Measurements from ENCODE around the gene OR5AK2. TPM values are rescaled to one million over a fixed set of nuclear protein-coding genes. Genes with fewer than 3 reads are reported as not detected.

Gene OR5AK2
- total RNA-seq, 2 experiments from 2014 or later = not detected

DNA sequence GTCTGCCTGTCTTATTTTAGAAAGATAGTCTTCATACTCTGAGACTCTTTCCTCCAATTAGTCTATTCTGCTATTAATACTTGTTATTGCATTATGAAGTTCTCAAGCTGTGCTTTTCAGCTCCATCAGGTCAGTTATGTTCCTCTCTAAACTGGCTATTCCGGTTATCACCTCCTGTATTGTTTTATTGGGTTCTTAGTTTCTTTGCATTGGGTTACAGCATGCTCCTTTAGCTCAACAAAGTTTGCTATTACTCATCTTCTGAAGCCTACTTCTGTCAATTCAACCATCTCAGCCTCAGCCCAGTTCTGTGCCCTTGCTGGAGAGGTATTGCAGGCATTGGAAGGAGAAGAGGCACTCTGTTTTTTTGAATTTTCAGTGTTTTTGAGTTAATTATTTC is 21.0 kb upstream of the OR5AK2 start:
- Histone ChIP-seq H3K4me2 (ENCODE audit: low read length) (no peak overlapping the region), H2AFZ (ENCODE audit: low read length) (no peak overlapping the region)

DNA sequence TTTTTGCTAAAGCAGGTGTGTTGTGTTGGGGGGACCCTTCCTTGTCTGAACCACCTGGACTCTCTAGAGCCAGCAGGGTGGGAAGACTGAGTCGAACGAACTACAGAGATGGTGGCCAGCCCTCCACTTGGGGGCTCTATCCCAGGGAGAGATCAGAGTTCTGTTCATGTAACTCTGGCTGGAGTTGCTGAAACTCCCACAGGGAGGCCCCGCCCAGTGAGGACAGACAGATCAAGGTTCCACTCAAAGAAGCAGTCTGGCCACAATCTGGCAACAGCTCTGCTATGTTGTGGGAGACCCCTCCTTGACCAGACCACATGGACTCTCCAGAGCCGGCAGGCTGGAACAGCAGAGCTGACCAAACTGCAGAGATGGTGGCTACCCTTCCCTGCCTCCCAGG is 20.2 kb upstream of the OR5AK2 start:
- no peaks in the 10 kb centered on the region; the same call in 1 of the 2 replicates for H3K9me2 ChIP-seq (ENCODE audit: insufficient read depth, low read length)
- H3K36me3 ChIP-seq (ENCODE audit: insufficient read depth, low read length) = no peaks in the 10 kb centered on the region
- no peak for DNase-seq (ENCODE audit: low spot score)
- no peaks in the 10 kb centered on the region for H3K4me1 ChIP-seq (ENCODE audit: insufficient read depth, low read length, poor library complexity, severe bottlenecking)
- no peak for TF ChIP-seq EZH2phosphoT487 (IDR thresholded peaks at IDR 0.05; ENCODE audit: borderline replicate concordance, low read depth, low read length)
- no peaks in the 10 kb centered on the region for H3K9me3 ChIP-seq (ENCODE audit: low read length)
- no peaks in the 10 kb centered on the region for H4K20me1 ChIP-seq (ENCODE audit: insufficient read depth, low read length)
- no peak overlapping the region for H2AFZ ChIP-seq (ENCODE audit: low read length)
- no TSS peak for BruUV-seq (replicated peaks)
- intact Hi-C loops (cut with micrococcal nuclease; ENCODE audit: unreplicated experiment) = no loop called here
- H3K27ac ChIP-seq (ENCODE audit: low read depth, low read length, poor library complexity, severe bottlenecking) = no peak overlapping the region
- ChIA-PET POLR2A (no interaction called here), CTCF (ENCODE audit: unreplicated experiment) (no interaction called here)
- no peak overlapping the region for H3K4me2 ChIP-seq (ENCODE audit: low read length)
- no peaks in the 10 kb centered on the region for H3K79me2 ChIP-seq (ENCODE audit: insufficient read depth, low read depth, low read length)
- H3K4me3 ChIP-seq (ENCODE audit: low read depth, low read length, poor library complexity, severe bottlenecking) = no peak overlapping the region

More for the DNA sequence above, 21.0 kb upstream of the OR5AK2 start:
- Histone ChIP-seq H3K4me3 (ENCODE audit: low read depth, low read length, poor library complexity, severe bottlenecking) (no peak overlapping the region), H3K4me1 (ENCODE audit: insufficient read depth, low read length, poor library complexity, severe bottlenecking) (no peaks in the 10 kb centered on the region), H4K20me1 (ENCODE audit: insufficient read depth, low read length) (no peaks in the 10 kb centered on the region), H3K9me3 (ENCODE audit: low read length) (no peaks in the 10 kb centered on the region), H3K79me2 (ENCODE audit: insufficient read depth, low read depth, low read length) (no peaks in the 10 kb centered on the region), H3K9me2 (ENCODE audit: insufficient read depth, low read length) (no peaks in the 10 kb centered on the region; the same call in 1 of the 2 replicates), H3K36me3 (ENCODE audit: insufficient read depth, low read length) (no peaks in the 10 kb centered on the region), H3K27ac (ENCODE audit: low read depth, low read length, poor library complexity, severe bottlenecking) (no peak overlapping the region)
- BruUV-seq (replicated peaks) = no TSS peak
- ChIA-PET POLR2A (interaction anchor here (0.6 kb wide), 1 partner anchor 70 kb away, joined by 3 read pairs; no protein-coding TSS in a partner anchor), CTCF (ENCODE audit: unreplicated experiment) (no interaction called here)
- intact Hi-C loops (cut with micrococcal nuclease; ENCODE audit: unreplicated experiment) = no loop called here
- TF ChIP-seq EZH2phosphoT487 (IDR thresholded peaks at IDR 0.05; ENCODE audit: borderline replicate concordance, low read depth, low read length) = no peak
- TF ChIP-seq, protein P1, sequence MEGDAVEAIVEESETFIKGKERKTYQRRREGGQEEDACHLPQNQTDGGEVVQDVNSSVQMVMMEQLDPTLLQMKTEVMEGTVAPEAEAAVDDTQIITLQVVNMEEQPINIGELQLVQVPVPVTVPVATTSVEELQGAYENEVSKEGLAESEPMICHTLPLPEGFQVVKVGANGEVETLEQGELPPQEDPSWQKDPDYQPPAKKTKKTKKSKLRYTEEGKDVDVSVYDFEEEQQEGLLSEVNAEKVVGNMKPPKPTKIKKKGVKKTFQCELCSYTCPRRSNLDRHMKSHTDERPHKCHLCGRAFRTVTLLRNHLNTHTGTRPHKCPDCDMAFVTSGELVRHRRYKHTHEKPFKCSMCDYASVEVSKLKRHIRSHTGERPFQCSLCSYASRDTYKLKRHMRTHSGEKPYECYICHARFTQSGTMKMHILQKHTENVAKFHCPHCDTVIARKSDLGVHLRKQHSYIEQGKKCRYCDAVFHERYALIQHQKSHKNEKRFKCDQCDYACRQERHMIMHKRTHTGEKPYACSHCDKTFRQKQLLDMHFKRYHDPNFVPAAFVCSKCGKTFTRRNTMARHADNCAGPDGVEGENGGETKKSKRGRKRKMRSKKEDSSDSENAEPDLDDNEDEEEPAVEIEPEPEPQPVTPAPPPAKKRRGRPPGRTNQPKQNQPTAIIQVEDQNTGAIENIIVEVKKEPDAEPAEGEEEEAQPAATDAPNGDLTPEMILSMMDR (conservative IDR thresholded peaks at IDR 0.05; ENCODE audit: low read length) = no peak
- DNase-seq (ENCODE audit: low spot score) = no peak

DNA sequence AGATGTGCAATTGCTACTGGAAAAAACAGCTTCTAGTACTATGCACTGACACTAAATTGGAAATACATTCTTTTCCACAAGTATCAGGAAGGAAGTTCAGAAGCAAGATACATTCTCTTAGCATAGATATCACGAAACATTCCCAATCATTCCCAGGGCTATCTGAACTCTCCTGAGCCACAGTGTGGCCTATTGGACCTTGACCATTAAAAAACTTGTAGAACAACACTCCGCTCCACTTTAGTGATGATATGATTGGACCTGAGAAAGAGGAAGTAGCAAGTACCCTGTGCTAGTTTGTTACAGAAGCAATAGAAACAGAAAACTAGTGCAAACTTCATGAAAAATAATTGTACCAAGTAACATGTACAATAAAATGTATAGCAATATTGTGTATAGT is 11.4 kb upstream of the OR5AK2 start:
- TF ChIP-seq, protein P1 (conservative IDR thresholded peaks at IDR 0.05; ENCODE audit: low read length) = no peak
- no peak for TF ChIP-seq EZH2phosphoT487 (IDR thresholded peaks at IDR 0.05; ENCODE audit: borderline replicate concordance, low read depth, low read length)
- H3K4me1 ChIP-seq (ENCODE audit: insufficient read depth, low read length, poor library complexity, severe bottlenecking) = no peaks in the 10 kb centered on the region
- BruUV-seq (replicated peaks) = no TSS peak
- H2AFZ ChIP-seq (ENCODE audit: low read length) = no peak overlapping the region
- CTCF ChIA-PET (ENCODE audit: unreplicated experiment) = no interaction called here
- H3K36me3 ChIP-seq (ENCODE audit: insufficient read depth, low read length) = no peaks in the 10 kb centered on the region
- H3K79me2 ChIP-seq (ENCODE audit: insufficient read depth, low read depth, low read length) = no peaks in the 10 kb centered on the region
- H3K4me3 ChIP-seq (ENCODE audit: low read depth, low read length, poor library complexity, severe bottlenecking) = no peak overlapping the region
- H3K4me2 ChIP-seq (ENCODE audit: low read length) = no peak overlapping the region
- H3K9me3 ChIP-seq (ENCODE audit: low read length) = no peaks in the 10 kb centered on the region
- intact Hi-C loops (cut with micrococcal nuclease; ENCODE audit: unreplicated experiment) = no loop called here
- H3K27ac ChIP-seq (ENCODE audit: low read depth, low read length, poor library complexity, severe bottlenecking) = no peak overlapping the region
- no peaks in the 10 kb centered on the region for H3K9me2 ChIP-seq (ENCODE audit: insufficient read depth, low read length)
- DNase-seq (ENCODE audit: low spot score) = no peak
- POLR2A ChIA-PET = no interaction called here
- H4K20me1 ChIP-seq (ENCODE audit: insufficient read depth, low read length) = no peaks in the 10 kb centered on the region
